ENCODE results near the gene HTT. TPM values are rescaled to one million over a fixed set of nuclear protein-coding genes. Genes with fewer than 3 reads are reported as not detected.

HTT gene
- total RNA-seq, 2 donors from 2014 or later, result 104 to 109 TPM

DNA sequence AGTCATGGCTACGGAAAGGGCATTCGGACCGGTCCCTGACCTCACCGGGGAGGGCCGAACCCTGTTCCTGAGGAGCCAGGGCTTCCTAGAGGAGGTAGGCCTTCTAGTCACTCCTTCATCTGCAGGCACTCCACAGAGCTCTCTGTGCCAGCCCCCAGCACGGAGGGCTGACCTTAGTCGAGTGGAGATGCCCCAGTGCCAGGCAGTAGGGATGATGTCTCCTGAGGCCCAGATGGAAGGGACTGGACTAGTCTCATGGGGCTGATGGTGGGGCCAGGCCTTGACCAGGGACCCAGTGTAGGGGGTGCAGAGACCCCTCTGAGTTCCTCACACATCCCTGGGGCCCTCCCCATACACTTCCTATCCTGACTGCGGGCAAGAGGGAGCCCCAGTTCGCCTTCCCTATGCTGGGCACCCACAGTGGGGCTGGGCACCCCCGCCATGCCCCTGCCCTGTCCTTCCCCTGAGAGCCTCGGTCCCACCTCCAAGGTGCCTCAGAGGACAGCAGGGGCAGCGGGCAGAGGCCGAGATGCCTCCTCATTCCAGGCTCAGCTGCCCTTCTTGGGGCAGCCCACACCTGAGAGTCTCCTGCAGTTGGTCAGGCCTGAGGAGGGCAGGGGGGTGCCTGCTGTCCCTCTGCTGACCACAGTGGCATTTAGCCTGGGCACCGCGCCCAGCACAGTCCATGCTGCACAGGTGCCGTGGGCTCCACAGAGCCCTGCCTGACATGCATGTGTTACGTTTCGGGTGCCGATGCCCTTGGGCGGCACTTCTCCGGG lies 173.1 kb downstream of the HTT start:
- H3K27ac ChIP-seq (ENCODE audit: low read depth, low read length), result no peak overlapping the region
- H3K36me3 Mint-ChIP-seq (ENCODE audit: low read depth), result peaks cover 5% of the 10 kb centered on the region
- H3K36me3 ChIP-seq (ENCODE audit: control insufficient read depth, insufficient read depth, low read length), result peaks cover 5% of the 10 kb centered on the region
- no peak overlapping the region for H3K4me3 Mint-ChIP-seq
- H3K9ac ChIP-seq (ENCODE audit: extremely low read depth, low read length, poor library complexity, severe bottlenecking), result no peak overlapping the region
- peaks cover 4% of the 10 kb centered on the region for H3K4me1 Mint-ChIP-seq
- TF ChIP-seq, protein P1, sequence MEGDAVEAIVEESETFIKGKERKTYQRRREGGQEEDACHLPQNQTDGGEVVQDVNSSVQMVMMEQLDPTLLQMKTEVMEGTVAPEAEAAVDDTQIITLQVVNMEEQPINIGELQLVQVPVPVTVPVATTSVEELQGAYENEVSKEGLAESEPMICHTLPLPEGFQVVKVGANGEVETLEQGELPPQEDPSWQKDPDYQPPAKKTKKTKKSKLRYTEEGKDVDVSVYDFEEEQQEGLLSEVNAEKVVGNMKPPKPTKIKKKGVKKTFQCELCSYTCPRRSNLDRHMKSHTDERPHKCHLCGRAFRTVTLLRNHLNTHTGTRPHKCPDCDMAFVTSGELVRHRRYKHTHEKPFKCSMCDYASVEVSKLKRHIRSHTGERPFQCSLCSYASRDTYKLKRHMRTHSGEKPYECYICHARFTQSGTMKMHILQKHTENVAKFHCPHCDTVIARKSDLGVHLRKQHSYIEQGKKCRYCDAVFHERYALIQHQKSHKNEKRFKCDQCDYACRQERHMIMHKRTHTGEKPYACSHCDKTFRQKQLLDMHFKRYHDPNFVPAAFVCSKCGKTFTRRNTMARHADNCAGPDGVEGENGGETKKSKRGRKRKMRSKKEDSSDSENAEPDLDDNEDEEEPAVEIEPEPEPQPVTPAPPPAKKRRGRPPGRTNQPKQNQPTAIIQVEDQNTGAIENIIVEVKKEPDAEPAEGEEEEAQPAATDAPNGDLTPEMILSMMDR (conservative IDR thresholded peaks at IDR 0.05), result no peak
- no peaks in the 10 kb centered on the region for H3K27me3 ChIP-seq (ENCODE audit: control insufficient read depth, insufficient read depth, low read length, poor library complexity, severe bottlenecking)
- no peak overlapping the region for H3K27ac Mint-ChIP-seq
- H3K9me3 ChIP-seq (ENCODE audit: control insufficient read depth, low read length), result no peaks in the 10 kb centered on the region
- WGBS, 2 experiments (ENCODE audit: insufficient coverage in 1 of 2, insufficient read length in 1 of 2), result 92 to 97% methylated on average over 11 to 21 of the region's 21 CpGs
- H3K9me3 Mint-ChIP-seq, result no peaks in the 10 kb centered on the region
- H3K27me3 Mint-ChIP-seq (ENCODE audit: insufficient read depth), result no peaks in the 10 kb centered on the region
- H3K4me3 ChIP-seq (ENCODE audit: low read length), result no peak overlapping the region
- H3K4me1 ChIP-seq (ENCODE audit: control insufficient read depth, insufficient read depth, low read length), result no peaks in the 10 kb centered on the region
- no peak for DNase-seq

DNA sequence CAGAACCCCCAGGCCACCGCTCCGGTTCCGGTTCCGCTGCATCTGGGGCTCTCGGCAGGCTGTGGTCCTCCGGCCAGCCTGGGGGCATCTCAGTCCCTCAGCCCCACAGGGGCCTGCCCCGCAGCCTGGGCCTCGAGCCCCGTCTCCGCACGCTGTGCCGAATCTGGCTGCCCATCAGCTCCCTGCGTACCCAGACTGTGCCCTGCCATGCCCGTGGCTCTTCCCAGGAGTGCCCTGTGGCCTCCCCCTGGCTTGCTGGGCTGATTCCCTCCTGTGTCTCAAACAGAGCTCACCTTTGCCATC lies 173.6 kb downstream of the HTT start:
- no peak overlapping the region for H3K9ac ChIP-seq (ENCODE audit: extremely low read depth, low read length, poor library complexity, severe bottlenecking)
- no peak for DNase-seq
- peaks cover 5% of the 10 kb centered on the region for H3K36me3 ChIP-seq (ENCODE audit: control insufficient read depth, insufficient read depth, low read length)
- no peak overlapping the region for H3K4me3 ChIP-seq (ENCODE audit: low read length)
- H3K4me1 ChIP-seq (ENCODE audit: control insufficient read depth, insufficient read depth, low read length), result no peaks in the 10 kb centered on the region
- H3K9me3 Mint-ChIP-seq, result no peaks in the 10 kb centered on the region
- H3K27me3 ChIP-seq (ENCODE audit: control insufficient read depth, insufficient read depth, low read length, poor library complexity, severe bottlenecking), result no peaks in the 10 kb centered on the region
- no peak overlapping the region for H3K27ac Mint-ChIP-seq
- no peak overlapping the region for H3K4me3 Mint-ChIP-seq
- 93 to 99% methylated on average over 13 to 14 of the region's 14 CpGs for WGBS, 2 experiments (ENCODE audit: insufficient coverage in 1 of 2, insufficient read length in 1 of 2)
- H3K27ac ChIP-seq (ENCODE audit: low read depth, low read length), result no peak overlapping the region
- no peaks in the 10 kb centered on the region for H3K27me3 Mint-ChIP-seq (ENCODE audit: insufficient read depth)
- TF ChIP-seq, protein P1 (conservative IDR thresholded peaks at IDR 0.05), result no peak
- H3K36me3 Mint-ChIP-seq (ENCODE audit: low read depth), result peaks cover 2% of the 10 kb centered on the region
- no peaks in the 10 kb centered on the region for H3K9me3 ChIP-seq (ENCODE audit: control insufficient read depth, low read length)
- H3K4me1 Mint-ChIP-seq, result peaks cover 4% of the 10 kb centered on the region

DNA sequence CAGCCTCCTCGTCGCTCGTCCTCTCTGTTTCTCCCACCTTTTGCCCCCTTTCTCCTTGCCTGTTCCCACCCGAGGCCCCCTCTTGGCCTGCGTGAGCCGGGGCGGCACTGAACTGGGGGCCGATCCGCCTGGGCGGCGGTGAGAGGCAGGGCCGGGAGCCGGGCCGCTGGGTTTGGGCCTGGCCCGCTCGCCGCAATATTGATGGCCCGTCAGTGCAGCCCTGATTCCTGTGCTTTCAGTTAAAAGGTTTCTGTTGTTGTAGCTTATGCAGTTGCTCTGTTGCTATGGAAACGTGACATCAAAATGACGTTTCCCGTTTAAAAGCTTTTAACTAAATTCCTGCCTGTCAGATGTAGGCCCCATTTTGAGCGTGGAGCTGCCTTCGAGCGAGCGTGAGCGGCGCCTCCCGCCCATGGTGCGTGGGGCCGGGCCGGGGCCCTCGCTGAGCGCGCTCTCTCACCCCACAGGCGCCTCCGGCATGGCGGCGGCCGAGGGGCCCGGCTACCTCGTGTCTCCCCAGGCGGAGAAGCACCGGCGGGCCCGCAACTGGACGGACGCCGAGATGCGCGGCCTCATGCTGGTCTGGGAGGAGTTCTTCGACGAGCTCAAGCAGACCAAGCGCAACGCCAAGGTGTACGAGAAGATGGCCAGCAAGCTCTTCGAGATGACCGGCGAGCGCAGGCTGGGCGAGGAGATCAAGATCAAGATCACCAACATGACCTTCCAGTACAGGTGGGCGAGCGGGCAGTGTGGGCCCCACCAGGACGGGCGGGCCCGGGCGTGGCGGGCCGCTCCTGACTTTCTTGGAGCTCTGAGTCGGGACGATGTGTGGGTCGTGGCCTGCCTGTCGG lies 174.6 kb downstream of the HTT start, which contains the start of gene MSANTD1:
Gene MSANTD1, plus strand, starts transcription at position 349 of the 851 bp plus-strand sequence. Its CDS starts 64 bp downstream, at position 413.
- peak within 1 kb of the TSS; percentile 36 for H3K27ac ChIP-seq (ENCODE audit: low read depth, low read length)
- no peak within 1 kb of the TSS for H3K4me3 Mint-ChIP-seq
- no peaks in the 10 kb centered on the region for H3K27me3 ChIP-seq (ENCODE audit: control insufficient read depth, insufficient read depth, low read length, poor library complexity, severe bottlenecking)
- peaks cover 2% of the 10 kb centered on the region for H3K36me3 Mint-ChIP-seq (ENCODE audit: low read depth)
- TF ChIP-seq, protein P1 (conservative IDR thresholded peaks at IDR 0.05), result no peak
- peaks cover 4% of the 10 kb centered on the region for H3K4me1 Mint-ChIP-seq
- H3K4me3 ChIP-seq (ENCODE audit: low read length), result no peak within 1 kb of the TSS
- no peaks in the 10 kb centered on the region for H3K4me1 ChIP-seq (ENCODE audit: control insufficient read depth, insufficient read depth, low read length)
- no peaks in the 10 kb centered on the region for H3K27me3 Mint-ChIP-seq (ENCODE audit: insufficient read depth)
- no peaks in the 10 kb centered on the region for H3K36me3 ChIP-seq (ENCODE audit: control insufficient read depth, insufficient read depth, low read length)
- no peaks in the 10 kb centered on the region for H3K9me3 Mint-ChIP-seq
- WGBS, 2 experiments (ENCODE audit: insufficient coverage in 1 of 2, insufficient read length in 1 of 2), result 92 to 94% methylated on average over 36 to 72 of the region's 72 CpGs
- no peak within 1 kb of the TSS for H3K27ac Mint-ChIP-seq
- H3K9me3 ChIP-seq (ENCODE audit: control insufficient read depth, low read length), result no peaks in the 10 kb centered on the region
- no peak for DNase-seq
- H3K9ac ChIP-seq (ENCODE audit: extremely low read depth, low read length, poor library complexity, severe bottlenecking), result no peak within 1 kb of the TSS
